ENCODE data around the gene KLHDC8A.
"Not testable (repeated sequence)": the region's sequence is repeated elsewhere in the genome, so short reads cannot be mapped to it uniquely, and the experiment has no call there.

The KLHDC8A gene, protein sequence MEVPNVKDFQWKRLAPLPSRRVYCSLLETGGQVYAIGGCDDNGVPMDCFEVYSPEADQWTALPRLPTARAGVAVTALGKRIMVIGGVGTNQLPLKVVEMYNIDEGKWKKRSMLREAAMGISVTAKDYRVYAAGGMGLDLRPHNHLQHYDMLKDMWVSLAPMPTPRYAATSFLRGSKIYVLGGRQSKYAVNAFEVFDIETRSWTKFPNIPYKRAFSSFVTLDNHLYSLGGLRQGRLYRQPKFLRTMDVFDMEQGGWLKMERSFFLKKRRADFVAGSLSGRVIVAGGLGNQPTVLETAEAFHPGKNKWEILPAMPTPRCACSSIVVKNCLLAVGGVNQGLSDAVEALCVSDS

DNA sequence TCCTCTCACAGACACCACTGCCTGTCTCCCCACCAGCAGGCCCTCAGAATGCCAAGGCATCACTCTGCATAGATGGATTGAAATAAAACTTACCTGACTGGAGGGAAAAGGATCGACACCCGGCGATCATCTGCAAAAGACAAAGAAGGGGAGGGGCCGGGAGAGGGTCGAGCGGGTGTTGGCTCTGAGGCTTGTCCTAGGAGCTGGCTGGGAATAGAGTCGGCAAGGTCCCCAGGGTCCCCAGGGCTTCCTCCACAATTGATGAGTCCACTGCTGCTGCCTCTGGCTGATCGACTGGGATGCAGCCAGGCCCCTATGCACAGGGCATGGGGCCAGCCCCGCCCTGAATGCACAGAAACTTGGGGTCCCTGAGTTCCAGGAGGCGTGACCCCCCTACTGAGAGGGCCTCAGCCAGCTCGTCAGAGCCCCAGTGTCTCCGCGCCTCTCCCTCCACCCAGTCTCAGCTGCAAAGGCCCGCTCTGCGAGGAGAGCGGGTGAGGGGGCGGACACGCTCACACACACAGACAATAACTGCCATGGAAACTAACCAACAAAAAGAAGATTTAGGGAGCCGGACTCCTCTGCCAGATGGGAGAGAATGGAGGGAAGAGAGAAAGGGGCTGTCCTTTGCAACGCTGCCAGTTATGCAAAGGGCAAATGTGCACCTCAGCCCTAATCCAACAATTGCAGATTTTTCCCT lies at the start of gene KLHDC8A:
TSS of gene KLHDC8A (minus strand) at position 483 of the 700 bp plus-strand sequence. CDS start 13,318 bp downstream, outside the sequence.
- peak; percentile 69 to 74 for DNase-seq

DNA sequence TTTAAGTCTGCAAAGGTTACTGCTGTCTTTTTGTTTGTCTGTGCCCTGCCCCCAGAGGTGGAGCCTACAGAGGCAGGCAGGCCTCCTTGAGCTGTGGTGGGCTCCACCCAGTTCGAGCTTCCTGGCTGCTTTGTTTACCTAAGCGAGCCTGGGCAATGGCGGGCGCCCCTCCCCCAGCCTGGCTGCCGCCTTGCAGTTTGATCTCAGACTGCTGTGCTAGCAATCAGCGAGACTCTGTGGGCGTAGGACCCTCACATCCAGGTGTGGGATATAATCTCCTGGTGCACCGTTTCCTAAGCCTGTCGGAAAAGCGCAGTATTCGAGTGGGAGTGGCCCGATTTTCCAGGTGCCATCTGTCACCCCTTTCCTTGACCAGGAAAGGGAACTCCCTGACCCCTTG lies 49.5 kb upstream of the KLHDC8A start:
- not testable (repeated sequence) for DNase-seq

DNA sequence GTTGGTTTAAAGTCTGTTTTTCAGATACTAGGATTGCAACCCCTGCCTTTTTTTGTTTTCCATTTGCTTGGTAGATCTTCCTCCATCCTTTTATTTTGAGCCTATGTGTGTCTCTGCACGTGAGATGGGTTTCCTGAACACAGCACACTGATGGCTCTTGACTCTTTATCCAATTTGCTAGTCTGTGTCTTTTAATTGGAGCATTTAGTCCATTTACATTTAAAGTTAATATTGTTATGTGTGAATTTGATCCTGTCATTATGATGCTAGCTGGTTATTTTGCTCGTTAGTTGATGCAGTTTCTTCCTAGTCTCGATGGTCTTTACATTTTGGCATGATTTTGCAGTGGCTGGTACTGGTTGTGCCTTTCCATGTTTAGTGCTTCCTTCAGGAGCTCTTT lies 47.8 kb upstream of the KLHDC8A start:
- not testable (repeated sequence) for DNase-seq

DNA sequence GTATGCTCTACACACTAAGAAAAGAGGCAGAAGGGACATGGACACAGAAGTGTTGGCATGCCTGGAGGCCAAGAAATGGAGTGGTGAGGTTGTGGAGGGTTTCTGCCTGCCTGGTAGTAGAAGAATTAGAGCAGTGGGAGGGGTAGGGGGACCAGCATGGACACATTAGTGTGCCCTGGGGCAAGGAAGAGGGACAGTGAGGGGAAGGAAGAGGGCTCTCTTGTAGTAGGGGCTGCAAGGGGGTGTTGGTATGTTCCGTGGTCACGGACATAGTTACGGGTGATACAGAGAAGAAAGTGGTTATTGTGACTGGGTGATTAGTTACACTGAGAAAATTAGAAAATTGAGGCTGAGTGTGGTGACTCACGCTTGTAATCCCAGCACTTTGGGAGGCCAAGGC lies 41.9 kb upstream of the KLHDC8A start:
- DNase-seq: no peak

DNA sequence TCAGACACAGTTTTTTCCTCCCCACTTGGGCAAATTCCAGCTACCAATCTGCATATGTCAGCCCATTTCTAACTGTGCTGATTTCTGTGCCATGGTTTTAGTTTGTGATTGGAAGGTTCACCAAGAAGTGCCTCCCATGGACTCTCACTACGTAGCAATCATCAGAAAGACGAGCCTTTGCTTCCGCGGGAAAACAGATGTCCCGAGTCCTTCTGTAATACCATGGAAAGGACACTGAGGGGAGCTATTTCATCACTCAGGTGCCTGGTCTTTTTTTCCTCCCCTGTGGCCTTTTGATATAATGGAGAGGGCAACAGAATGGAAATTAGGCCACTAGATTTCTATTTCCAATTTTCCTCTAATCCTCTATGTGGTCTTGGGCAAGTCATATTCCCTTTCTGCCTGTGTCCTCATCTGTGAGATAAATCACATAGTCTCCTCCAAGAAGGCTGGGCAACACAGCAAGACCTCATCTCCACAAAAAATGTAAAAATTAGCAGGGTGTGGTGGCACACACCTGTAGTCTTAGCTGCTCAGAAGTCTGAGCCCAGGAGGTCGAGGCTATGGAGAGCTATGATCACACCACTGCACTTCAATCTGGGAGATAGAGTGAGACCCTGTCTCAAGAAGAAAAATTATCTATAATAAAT lies 40.4 kb upstream of the KLHDC8A start:
- DNase-seq: peak; percentile 72 to 84

DNA sequence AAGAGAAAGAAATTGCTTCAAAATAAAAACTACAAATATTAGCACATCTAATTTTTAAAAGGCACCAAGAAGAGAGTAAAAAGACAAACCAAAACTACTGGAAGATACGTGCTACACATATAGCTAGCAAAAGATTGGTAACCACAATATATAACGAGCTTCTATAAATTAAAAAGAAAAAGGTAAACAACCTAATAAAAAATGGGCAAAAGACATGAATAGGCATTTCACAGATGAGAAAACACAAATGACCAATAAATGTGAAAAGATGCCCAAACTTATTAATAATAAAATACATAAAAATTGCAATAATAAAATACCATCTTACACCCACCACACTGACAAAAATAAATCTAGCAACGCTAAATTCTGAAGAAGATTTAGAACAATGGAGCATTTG lies 38.9 kb upstream of the KLHDC8A start:
- no peak for DNase-seq

DNA sequence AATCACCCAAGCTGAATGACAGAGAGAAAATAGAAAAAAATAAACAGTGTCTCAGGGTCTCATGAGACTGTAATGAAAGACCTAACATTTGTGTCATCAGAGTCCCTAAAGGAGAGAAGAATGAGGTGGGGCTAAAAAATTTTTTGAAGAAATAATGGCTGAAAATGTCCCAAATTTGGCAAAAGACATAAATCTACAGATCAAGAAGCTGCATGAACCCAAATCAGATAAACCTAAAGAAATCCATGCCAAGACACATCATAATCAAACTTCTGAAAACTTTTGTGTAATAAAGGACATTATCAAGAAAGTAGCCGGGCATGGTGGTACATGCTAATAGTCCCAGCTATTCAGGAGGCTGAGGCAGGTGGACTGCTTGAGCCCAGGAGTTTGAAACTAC lies 35.9 kb upstream of the KLHDC8A start:
- DNase-seq: no peak

DNA sequence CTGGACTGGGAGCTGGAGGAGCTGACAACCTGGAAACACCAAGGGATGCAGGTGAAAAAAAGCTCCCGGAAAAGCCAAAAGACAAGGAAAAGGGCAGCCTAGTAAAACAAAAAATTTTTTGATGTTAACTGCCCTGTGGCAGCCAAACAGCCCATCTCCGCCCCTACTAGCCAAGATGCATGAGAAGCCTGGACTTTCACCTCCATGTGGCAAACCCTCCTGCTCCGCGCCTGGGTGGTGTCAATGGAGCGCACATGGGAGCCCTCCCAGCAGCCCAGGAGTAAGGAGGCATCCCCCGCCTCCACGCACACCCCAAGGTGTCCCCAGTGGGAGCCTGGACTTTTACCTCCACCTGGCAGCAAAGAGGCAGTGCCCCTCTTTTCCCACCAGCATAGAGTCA lies 34.7 kb upstream of the KLHDC8A start:
- DNase-seq: no peak

DNA sequence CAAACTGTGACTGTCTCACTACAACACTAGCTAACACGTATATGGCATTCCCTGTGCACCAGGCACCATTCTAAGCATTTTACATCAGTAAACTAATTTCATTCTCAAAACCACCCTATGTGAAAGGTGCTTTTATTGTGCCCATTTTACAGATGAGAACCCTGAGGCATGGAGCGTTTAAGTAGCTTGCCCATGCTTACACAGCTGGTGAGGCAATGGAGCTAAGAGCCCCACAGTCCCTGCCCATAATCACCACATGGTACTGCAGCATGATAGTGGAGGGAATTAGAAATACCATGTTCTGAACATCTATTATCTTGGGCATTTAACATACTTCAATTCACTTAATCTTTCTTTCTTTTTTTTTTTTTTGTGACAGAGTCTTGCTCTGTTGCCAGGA lies 31.1 kb upstream of the KLHDC8A start:
- DNase-seq: no peak

DNA sequence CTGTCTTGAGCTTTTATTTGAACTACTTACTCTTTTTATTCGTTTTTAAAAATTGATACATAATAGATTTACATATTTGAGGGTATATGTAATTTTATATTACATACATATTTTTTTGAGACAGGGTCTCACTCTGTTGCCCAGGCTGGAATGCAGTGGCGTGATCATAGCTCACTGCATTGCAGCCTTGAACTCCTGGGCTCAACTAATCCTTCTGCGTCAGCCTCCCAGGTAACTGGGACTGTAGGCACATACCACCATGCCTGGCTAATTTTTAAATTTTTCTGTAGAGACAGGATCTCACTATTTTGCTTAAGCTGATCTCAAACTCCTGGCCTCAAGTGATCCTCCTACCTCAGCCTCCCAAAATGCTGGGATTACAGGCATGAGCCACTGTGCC lies 26.3 kb upstream of the KLHDC8A start:
- DNase-seq: not testable (repeated sequence)

DNA sequence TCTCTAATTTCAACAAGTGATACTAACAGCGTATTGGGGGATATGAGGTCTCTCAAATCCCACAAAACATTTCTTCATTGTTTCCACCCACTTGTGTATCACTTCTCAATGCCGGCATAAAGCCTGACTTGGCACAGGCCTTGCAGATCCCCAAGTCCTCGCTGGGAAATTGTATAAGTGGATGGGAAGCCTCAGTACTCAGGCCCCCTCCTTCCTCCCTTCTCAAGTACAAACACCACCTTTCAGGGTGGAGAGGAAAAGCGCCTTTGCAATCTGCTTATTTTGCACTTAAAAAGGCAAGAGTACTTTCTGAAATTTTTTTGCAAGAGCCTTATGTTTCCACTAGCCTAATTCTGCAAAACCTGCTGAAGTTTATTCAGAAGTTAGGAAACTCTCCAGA lies 25.8 kb upstream of the KLHDC8A start:
- DNase-seq: no peak

DNA sequence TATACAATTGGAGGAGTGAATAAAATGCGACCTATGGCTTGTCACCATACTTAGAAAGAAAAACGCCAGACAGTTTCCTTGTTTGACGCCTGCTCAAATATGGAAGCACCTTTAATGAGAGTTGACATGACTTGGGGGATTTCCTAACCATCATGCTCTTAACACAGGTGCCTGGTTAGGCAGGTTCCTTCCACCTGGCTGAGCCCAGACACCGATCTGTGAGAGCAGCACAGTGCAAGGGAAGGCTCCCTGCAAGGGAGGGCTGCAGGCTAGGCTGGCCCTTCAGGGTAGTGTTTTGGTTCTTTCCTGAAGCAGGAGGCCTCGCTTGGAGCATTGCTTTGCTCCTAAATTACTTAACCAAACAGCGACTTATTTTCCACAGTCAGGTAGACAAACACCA lies 24.6 kb upstream of the KLHDC8A start:
- no peak for DNase-seq

DNA sequence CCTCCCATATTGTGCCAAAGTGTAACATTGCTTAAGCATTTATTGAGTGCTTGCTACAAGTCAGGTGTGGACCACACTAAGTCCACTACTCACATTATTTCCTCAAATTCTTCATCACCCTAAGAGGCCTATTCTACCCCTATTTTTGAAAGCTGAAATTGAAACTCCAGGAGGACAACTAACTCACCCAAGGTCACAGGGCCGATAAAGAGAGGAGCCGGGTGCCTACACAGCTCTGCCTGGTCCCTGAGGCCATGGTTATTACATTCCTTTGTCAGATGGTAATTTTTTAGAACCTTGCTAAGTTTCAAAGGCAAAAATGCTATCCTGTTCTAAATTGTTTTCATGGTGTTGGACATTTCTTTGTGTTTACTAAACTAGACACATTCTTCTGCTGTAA lies 24.2 kb upstream of the KLHDC8A start:
- no peak for DNase-seq

DNA sequence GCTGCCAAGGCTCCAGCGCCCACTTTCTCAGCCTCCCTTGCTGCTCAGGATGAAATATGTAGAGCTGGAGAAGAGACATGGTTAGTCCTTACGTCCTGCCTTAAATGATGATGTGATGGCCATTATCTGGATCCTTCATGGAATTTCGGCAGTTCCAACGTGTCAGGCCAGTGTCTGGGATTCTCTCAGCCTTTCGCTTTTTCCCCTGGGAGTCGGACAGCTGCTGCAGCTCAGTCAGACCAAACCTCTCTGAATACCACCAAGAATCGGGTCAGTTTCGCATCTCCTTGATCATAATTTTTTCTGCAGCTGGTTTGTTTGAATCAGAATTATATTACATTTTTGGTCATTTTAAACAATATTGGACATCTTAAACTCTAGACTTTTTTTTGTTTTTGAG lies 22.3 kb upstream of the KLHDC8A start:
- DNase-seq: no peak

DNA sequence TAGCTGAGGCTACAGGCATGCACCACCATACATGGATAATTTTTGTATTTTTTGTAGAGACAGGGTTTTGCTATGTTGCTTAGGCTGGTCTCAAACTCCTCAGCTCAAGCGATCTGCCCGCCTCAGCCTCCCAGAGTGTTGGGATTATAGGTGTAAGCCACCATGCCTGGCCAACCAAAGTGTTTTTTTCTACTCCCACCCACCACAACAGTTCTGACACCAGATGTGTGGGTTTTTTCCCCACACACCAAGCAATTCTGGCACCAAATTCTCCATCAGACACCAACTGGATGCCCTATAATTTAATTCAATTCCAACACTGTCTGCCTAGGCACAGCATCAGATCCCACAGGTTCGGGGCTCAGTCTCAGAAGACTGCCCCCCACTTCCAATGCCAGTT lies 20.6 kb upstream of the KLHDC8A start:
- no peak for DNase-seq

DNA sequence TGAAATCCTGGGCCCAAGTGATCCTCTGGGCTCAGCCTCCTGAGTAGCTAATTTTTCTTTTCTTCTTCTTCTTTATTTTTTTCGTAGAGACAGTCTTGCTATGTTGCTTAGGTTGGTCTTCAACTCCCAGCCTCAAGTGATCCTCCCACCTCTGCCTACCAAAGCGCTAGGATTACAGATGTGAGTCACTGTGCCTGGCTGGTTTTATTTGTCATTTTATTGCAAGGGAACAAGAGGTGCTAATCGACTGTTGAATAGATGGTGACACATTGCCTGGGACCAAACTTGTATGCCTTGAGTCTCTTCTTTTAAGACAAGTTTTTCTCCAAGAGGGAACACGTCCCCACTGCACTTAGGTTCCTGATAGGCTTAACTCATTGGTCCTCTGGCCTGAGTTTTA lies 20.0 kb upstream of the KLHDC8A start:
- no peak for DNase-seq

DNA sequence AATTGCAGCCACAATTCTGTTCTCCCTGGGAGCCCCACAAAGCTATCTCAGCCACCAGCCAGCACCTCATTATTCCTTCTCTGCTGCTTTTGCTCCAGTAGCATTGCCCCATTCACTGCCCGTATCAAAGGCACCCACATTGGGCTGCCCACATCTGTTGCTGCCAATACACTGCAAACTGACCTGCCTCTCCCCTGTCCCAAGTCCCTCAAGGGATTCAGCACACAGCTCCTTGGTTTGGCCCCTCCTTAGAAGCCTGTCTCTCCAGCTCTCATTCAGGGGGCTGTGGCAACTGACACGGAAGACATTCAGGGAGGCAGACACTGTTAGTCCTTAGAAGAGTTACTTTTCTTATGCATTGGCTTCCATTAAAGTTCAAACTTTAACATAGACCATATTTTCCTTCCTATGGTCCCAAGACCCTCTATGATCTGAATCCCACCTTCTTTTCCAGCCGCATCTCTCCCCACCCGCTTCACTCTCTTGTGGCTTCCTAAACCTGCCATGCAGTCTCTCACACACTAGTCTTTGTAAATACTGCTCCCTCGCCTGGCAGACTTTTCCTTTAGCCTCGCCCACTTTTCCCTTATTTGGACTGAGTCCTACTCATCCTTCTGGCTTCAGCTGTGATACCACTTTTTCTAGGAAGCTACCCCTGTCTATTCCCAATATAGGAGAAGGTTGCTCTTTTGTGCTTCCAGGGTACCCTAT lies 19.3 kb upstream of the KLHDC8A start:
- DNase-seq: peak in 1 of 2 experiments; percentile 76

DNA sequence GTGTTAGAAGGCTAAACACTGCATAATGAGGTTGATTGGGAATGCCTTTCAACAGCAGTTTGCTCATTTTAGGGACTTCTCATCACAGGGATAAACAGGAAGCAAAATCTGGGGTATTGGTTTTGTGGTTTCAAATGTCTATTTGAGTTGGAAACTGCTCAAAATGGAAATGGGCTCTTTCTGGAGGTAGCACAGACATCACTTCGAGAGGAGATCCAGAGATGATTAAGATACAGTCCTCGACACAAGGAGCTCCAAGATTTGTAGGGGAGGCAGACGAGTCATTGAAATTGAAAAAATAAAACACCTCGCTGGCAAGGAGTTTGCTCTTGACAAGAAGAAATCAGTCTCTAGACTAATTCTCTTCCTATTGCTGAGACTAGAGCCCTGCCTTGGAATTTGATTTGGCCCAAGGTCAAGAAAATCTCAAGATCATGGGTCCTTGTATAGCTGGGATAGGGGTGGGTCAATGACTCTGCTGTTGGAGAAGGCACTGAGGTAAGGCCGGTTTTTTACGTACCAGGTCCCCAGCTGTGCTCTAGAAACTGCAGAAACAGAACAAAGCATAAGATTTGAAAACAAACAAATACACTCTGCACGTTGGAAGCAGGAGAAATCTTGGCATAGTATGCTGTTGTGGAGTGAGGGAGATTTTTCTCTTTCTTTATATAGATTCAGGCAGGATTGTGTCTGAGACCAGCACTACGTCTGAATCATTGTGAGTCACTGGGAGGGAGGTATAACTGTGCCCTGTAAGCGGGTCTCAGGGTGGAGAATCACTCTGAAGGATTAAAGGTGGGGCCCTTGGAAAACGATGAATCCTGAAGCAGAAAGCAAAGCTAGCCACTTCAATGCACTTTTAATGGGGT lies 17.7 kb upstream of the KLHDC8A start:
- no peak for DNase-seq

DNA sequence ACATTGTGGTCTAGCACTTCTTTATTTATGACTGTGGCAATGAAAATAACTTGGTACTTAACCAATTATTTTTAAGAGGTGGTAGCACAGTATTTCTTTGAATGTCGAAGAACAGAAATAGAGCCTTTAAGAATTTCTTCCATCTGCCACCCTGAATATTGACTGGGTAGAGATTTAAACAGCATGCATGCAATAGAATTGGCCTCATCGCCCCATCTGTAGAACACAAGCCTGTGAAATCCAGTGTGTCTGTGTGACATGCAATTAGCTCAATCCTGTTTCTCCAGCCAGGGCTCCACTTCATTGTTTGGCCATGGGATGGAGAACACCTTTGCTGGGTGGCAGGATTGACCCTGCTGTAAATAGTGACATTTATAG lies 17.1 kb upstream of the KLHDC8A start:
- no peak for DNase-seq

DNA sequence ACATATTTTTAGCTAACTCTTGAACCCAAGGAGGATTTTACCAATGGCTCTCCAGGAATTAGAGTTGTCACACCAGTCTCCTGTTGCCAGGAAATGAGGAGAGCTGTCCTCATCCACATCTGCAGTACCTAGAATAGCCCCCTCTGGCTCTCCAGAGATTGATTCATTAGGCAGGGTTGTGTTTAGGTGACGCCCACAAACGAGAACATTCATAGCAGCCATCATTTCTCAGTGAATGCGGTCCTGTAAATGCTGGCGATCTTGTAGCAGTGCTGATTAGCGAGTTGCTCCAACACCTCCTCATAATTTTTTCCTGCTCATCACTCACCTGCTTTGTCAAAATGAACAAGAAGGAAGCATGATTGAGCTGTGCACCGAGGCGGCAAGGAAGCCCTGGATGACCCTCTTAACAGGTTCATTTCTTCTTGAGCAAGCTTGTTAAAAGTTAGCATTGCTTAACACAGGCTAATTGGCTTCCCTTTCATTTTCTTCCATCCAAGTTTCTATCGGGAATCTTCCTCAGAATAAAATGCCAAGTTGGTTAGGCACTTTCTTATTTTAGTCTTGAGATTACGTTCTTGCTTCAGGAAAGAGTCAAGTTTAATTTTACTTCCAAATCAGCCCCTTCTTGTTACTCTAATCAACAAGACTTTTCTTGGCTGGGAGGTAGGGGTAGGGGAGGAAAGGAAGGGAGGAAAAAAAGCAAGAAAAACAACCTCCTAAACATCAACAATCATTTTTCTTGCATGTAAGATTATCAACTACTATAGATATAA lies 16.5 kb upstream of the KLHDC8A start:
- DNase-seq: no peak

DNA sequence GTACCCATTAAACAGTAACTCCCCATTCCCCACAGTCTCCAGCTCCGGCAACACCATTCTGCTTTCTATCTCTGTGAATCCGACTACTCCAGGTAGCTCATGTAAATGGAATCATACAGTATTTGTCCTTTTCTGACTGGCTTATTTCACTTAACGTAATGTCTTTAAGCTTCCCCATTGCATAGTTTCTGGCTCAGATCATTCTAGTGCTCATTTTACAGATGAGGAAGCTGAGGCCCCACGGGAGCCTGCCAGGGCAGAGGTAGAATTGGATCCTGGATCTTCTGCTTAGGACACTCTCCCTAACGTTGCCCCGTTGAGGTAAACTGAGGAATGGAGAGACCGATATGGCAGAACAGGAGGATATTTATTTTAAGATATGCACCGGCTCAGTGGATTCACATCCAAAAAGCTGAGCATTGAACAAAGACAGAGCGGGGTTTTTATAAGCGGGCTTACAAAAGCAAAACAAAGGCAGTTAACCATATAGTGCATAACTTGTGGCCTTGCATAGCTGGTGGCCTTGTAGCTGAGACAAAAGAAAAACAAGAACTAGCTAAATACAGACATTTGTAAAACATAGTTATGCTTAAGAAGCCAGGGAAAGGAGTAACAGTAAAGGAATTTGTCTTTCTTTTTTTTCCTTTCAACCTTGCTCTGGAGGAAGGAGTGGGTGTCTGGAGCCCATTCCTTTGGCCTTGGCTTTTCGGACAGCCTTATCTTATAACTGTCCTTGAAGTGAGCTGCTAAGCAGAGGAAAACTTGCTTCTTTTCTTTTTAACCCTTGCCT lies 15.3 kb upstream of the KLHDC8A start:
- no peak for DNase-seq
